K562 (cell line): ENCODE data around the gene TINAGL1. TPM values are rescaled to one million over a fixed set of nuclear protein-coding genes. Genes with fewer than 3 reads are reported as not detected.

ENCODE experiments used
- CBX3 ChIP-seq, 2 experiments: IDR thresholded peaks; 1 replicate in 1 of 2; 2 replicates in 1 of 2; pipeline ENCODE4 v1.6.1; 2012; ENCODE audit warnings: inconsistent platforms in 2 of 2, low read length in 2 of 2, borderline replicate concordance in 1 of 2, control low read depth in 1 of 2
- CC2D1A ChIP-seq: fragments of 450-650 bp; IDR thresholded peaks from 2 replicates; pipeline ENCODE4 v1.6.1; 2017; ENCODE audit warnings: mild to moderate bottlenecking
- CCNT2 ChIP-seq: IDR thresholded peaks from 2 replicates; pipeline ENCODE4 v1.6.1; 2011; ENCODE audit warnings: borderline replicate concordance, low read depth, mild to moderate bottlenecking, moderate library complexity, mixed read lengths, low read length; ENCODE audit not compliant: insufficient read length; ENCODE audit errors: extremely low read depth
- CTCF ChIP-seq, 3 experiments: IDR thresholded peaks in 2 of 3; conservative IDR thresholded peaks in 1 of 3; 2 replicates each; pipeline ENCODE4 v1.5.1; 2011 to 2012; ENCODE audit warnings: low read length in 3 of 3, mild to moderate bottlenecking in 3 of 3, control low read depth in 2 of 3, improper control_type of control experiment in 1 of 3, inconsistent platforms in 1 of 3, low read depth in 1 of 3, mixed read lengths in 1 of 3, moderate library complexity in 1 of 3; ENCODE audit not compliant: insufficient read depth in 2 of 3
- CXXC5 ChIP-seq: fragments of 250-450 bp; sonication (Bioruptor Pico); IDR thresholded peaks from 2 replicates; pipeline ENCODE4 v1.8.0; 2022; ENCODE audit warnings: inconsistent platforms, mild to moderate bottlenecking, moderate library complexity
- ELF2 ChIP-seq: fragments of 250-450 bp; sonication (Bioruptor Pico); IDR thresholded peaks from 2 replicates; pipeline ENCODE4 v1.5.0; 2021; ENCODE audit warnings: mild to moderate bottlenecking
- GTF2E2 ChIP-seq: fragments of 200-800 bp; sonication (Bioruptor generic); IDR thresholded peaks from 2 replicates; pipeline ENCODE4 v1.6.1; 2016; ENCODE audit warnings: missing genetic modification characterization, missing compliant biosample characterization
- HDAC8 ChIP-seq: fragments of 450-650 bp; IDR thresholded peaks from 2 replicates; pipeline ENCODE4 v1.6.1; 2016; ENCODE audit warnings: mild to moderate bottlenecking, missing genetic modification characterization, moderate library complexity, missing compliant biosample characterization
- HOXB6 ChIP-seq: fragments of 250-450 bp; sonication (Bioruptor Pico); IDR thresholded peaks from 2 replicates; pipeline ENCODE4 v1.5.1; 2022; ENCODE audit warnings: mild to moderate bottlenecking, borderline replicate concordance
- MECOM ChIP-seq: fragments of 250-450 bp; sonication (Bioruptor Pico); IDR thresholded peaks from 2 replicates; pipeline ENCODE4 v1.8.0; 2022; ENCODE audit warnings: inconsistent platforms
- MIER1 ChIP-seq: fragments of 450-650 bp; IDR thresholded peaks from 2 replicates; pipeline ENCODE4 v1.6.1; 2016; ENCODE audit warnings: antibody characterized with exemption, mild to moderate bottlenecking, low read depth
- NEUROD1 ChIP-seq: fragments of 150-350 bp; IDR thresholded peaks from 2 replicates; pipeline ENCODE4 v1.6.1; 2014; ENCODE audit warnings: borderline replicate concordance, low read length, low read depth; ENCODE audit not compliant: partially characterized antibody
- PRPF4 ChIP-seq: fragments of 200-400 bp; formaldehyde crosslinking; IDR thresholded peaks from one replicate; pipeline ENCODE4 v1.6.1; 2017; ENCODE audit warnings: low read length, low read depth, mild to moderate bottlenecking; ENCODE audit not compliant: insufficient read depth, poor library complexity, severe bottlenecking
- RUNX1 ChIP-seq: sonication (generic); IDR thresholded peaks from 2 replicates; pipeline ENCODE4 v1.6.1; 2016; ENCODE audit warnings: antibody characterized with exemption, low read depth
- SAP30 ChIP-seq: fragments of 200-600 bp; sonication (generic); IDR thresholded peaks from 2 replicates; pipeline ENCODE4 v1.6.1; 2012; ENCODE audit warnings: borderline replicate concordance, low read depth, mild to moderate bottlenecking, moderate library complexity, low read length, control low read depth, inconsistent platforms; ENCODE audit not compliant: insufficient read depth, poor library complexity, severe bottlenecking
- USF2 ChIP-seq: sonication (generic); formaldehyde crosslinking; IDR thresholded peaks from 2 replicates; pipeline ENCODE4 v1.5.0; 2020; ENCODE audit warnings: missing genetic modification reagents
- XRCC5 ChIP-seq: fragments of 200-400 bp; formaldehyde crosslinking; IDR thresholded peaks from 2 replicates; pipeline ENCODE4 v1.6.1; 2017; ENCODE audit warnings: low read depth, mild to moderate bottlenecking, low read length
- ZBTB1 ChIP-seq: sonication (generic); formaldehyde crosslinking; IDR thresholded peaks from 2 replicates; pipeline ENCODE4 v1.8.1; 2023; ENCODE audit warnings: missing genetic modification reagents, low read depth, mild to moderate bottlenecking, borderline replicate concordance
- ZHX1 ChIP-seq: fragments of 150-350 bp; conservative IDR thresholded peaks from 2 replicates; pipeline ENCODE4 v1.6.1; 2014; ENCODE audit warnings: low read length
- ZNF511 ChIP-seq: sonication (generic); formaldehyde crosslinking; IDR thresholded peaks from 2 replicates; pipeline ENCODE4 v1.8.0; 2022; ENCODE audit warnings: mild to moderate bottlenecking, missing genetic modification reagents
- polyA plus RNA-seq, 8 experiments: library from polyadenylated mRNA; depleted of rRNA in 4 of 8; stranded (reverse) in 5 of 8; unstranded in 3 of 8; fragments of >200 nt; fragmentation: Nextera tagmentation in 2 of 8; fragmentation: Illumina TruSeq in 1 of 8; extraction: Ambion mirVana in 2 of 8; extraction: Trizol in 1 of 8; gene quantifications; 2 replicates each; pipeline versions ENCODE4 v1.2.1 to v1.2.3, GENCODE V29; 2011 to 2014; ENCODE audit warnings: inconsistent platforms in 1 of 8, missing spikeins in 1 of 8
- total RNA-seq, 7 experiments: library from RNA; depleted of rRNA in 6 of 7; stranded (reverse); fragments of >200 nt in 6 of 7; fragmentation: Illumina TruSeq in 2 of 7; extraction: Trizol in 2 of 7; gene quantifications; 2 replicates each; pipeline versions ENCODE4 v1.2.1 to v1.2.3, GENCODE V29; 2011 to 2021; ENCODE audit warnings: low replicate concordance in 1 of 7

The TINAGL1 gene
- total and polyA plus RNA-seq, 9 of the 15 experiments (the other 6 are each of a cell fraction or from before 2014, with no cell fraction given) = 0.04 to 1.2 (median 0.07) TPM; not detected in 4

- TF ChIP-seq CTCF (IDR thresholded peaks at IDR 0.05 in 2 of 3, conservative IDR thresholded peaks at IDR 0.05 in 1 of 3; ENCODE audit: insufficient read depth in 2 of 3, low read depth in 1 of 3, low read length in 3 of 3) = peak; percentile 93 to 97 (median 94)
- no peak for TF ChIP-seq ELF2
- no peak for TF ChIP-seq PRPF4
- no peak for TF ChIP-seq USF2 (CRISPR knock-in tag)
- peak; percentile 48; the same call in 1 of the 2 replicates for TF ChIP-seq XRCC5
- TF ChIP-seq SAP30 = no peak
- TF ChIP-seq MECOM (CRISPR knock-in tag) = no peak
- no peak for TF ChIP-seq CXXC5 (CRISPR knock-in tag)
- no peak for TF ChIP-seq ZHX1
- no peak for TF ChIP-seq NEUROD1
- TF ChIP-seq RUNX1 = no peak
- no peak for TF ChIP-seq ZBTB1 (CRISPR knock-in tag)
- no peak for TF ChIP-seq MIER1
- TF ChIP-seq CBX3 (IDR thresholded peaks at IDR 0.05; ENCODE audit: borderline replicate concordance in 1 of 2, low read length in 2 of 2) = no peak
- 0 out of 2 replicates have a peak, but pooled peaks have one; percentile 38 for TF ChIP-seq CC2D1A
- TF ChIP-seq CCNT2 = no peak
- TF ChIP-seq ZNF511 (CRISPR knock-in tag) = no peak
- no peak for TF ChIP-seq GTF2E2
- TF ChIP-seq HOXB6 (CRISPR knock-in tag) = no peak
- no peak for TF ChIP-seq HDAC8 (tag)
Observed at GRCh38 chr1:31593770-31594632, 17.7 kb downstream of the TINAGL1 start (continued).
